ENCODE results near the gene MT1HL1.

Gene MT1HL1

DNA sequence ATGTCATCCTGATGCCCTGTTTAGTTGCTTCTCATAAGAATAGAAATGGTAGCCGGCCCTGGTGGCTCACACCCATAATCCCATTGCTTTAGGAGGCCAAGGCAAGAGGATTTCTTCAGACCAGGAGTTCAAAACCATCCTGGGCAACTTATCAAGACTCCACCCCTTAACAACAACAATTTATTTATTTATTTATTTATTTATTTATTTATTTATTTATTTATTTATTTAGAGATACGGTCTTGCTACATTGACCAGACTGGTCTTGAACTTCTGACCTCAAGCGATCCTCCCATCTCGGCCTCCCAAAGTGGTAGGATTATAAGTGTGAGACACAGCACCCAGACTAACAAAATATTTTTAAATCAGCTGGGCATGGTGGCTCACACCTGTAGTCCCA is 4.0 kb downstream of the MT1HL1 start:
- no peaks in the 10 kb centered on the region for H3K4me1 ChIP-seq (ENCODE audit: insufficient read depth, low read length, severe bottlenecking)
- no peaks in the 10 kb centered on the region for H3K9me3 ChIP-seq (ENCODE audit: low read length)
- H3K27ac ChIP-seq (ENCODE audit: low read depth, low read length, poor library complexity, severe bottlenecking): no peak overlapping the region
- no peaks in the 10 kb centered on the region for H3F3A ChIP-seq (ENCODE audit: insufficient read depth, low read length)
- H3K4me2 ChIP-seq (ENCODE audit: low read length): no peak overlapping the region
- no peaks in the 10 kb centered on the region for H3K79me2 ChIP-seq (ENCODE audit: insufficient read depth, low read length)
- TF ChIP-seq EZH2 (IDR thresholded peaks at IDR 0.05; ENCODE audit: borderline replicate concordance, low read length): no peak
- TF ChIP-seq, protein P1, sequence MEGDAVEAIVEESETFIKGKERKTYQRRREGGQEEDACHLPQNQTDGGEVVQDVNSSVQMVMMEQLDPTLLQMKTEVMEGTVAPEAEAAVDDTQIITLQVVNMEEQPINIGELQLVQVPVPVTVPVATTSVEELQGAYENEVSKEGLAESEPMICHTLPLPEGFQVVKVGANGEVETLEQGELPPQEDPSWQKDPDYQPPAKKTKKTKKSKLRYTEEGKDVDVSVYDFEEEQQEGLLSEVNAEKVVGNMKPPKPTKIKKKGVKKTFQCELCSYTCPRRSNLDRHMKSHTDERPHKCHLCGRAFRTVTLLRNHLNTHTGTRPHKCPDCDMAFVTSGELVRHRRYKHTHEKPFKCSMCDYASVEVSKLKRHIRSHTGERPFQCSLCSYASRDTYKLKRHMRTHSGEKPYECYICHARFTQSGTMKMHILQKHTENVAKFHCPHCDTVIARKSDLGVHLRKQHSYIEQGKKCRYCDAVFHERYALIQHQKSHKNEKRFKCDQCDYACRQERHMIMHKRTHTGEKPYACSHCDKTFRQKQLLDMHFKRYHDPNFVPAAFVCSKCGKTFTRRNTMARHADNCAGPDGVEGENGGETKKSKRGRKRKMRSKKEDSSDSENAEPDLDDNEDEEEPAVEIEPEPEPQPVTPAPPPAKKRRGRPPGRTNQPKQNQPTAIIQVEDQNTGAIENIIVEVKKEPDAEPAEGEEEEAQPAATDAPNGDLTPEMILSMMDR (IDR thresholded peaks at IDR 0.05; ENCODE audit: low read length): no peak
- H3K9me2 ChIP-seq (ENCODE audit: low read depth, low read length): no peaks in the 10 kb centered on the region
- H3K36me3 ChIP-seq (ENCODE audit: insufficient read depth, low read length): no peaks in the 10 kb centered on the region
- no peak overlapping the region for H3K4me3 ChIP-seq (ENCODE audit: low read depth, low read length, poor library complexity, severe bottlenecking)
- H3K9ac ChIP-seq (ENCODE audit: low read length): no peak overlapping the region
- no peaks in the 10 kb centered on the region for H4K20me1 ChIP-seq (ENCODE audit: insufficient read depth, low read length)
- peaks cover 3% of the 10 kb centered on the region; the same call in 1 of the 2 replicates for H3K27me3 ChIP-seq (ENCODE audit: insufficient read depth, low read length)
- H2AFZ ChIP-seq (ENCODE audit: low read length): no peak overlapping the region

DNA sequence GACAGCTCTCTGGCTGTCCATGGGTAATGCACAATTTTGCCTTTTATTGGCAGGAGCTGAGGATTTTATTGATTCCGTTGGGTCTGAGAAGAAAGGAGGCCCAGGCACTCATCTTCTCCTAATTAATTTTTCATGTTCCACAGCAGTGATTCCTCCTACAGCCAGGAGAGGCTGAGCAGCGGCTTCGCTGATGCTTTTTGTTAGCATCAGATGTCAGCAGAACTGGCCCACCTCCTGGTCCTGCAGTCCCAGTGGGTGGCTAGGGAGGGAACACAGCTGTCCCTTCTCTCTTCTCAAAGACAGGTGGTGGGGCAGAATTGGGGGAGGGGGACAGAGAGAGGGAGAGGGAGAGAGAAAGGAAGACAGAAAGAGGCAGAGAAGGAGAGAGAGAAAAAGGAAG is 5.7 kb downstream of the MT1HL1 start:
- H2AFZ ChIP-seq (ENCODE audit: low read length): no peak overlapping the region
- no peak overlapping the region for H3K9ac ChIP-seq (ENCODE audit: low read length)
- H3K27ac ChIP-seq (ENCODE audit: low read depth, low read length, poor library complexity, severe bottlenecking): no peak overlapping the region
- no peaks in the 10 kb centered on the region for H3K9me3 ChIP-seq (ENCODE audit: low read length)
- no peaks in the 10 kb centered on the region for H3F3A ChIP-seq (ENCODE audit: insufficient read depth, low read length)
- H4K20me1 ChIP-seq (ENCODE audit: insufficient read depth, low read length): no peaks in the 10 kb centered on the region
- no peaks in the 10 kb centered on the region for H3K4me1 ChIP-seq (ENCODE audit: insufficient read depth, low read length, severe bottlenecking)
- H3K36me3 ChIP-seq (ENCODE audit: insufficient read depth, low read length): no peaks in the 10 kb centered on the region
- no peaks in the 10 kb centered on the region for H3K9me2 ChIP-seq (ENCODE audit: low read depth, low read length)
- H3K4me2 ChIP-seq (ENCODE audit: low read length): no peak overlapping the region
- H3K4me3 ChIP-seq (ENCODE audit: low read depth, low read length, poor library complexity, severe bottlenecking): no peak overlapping the region
- H3K27me3 ChIP-seq (ENCODE audit: insufficient read depth, low read length): peaks cover 3% of the 10 kb centered on the region; the same call in 1 of the 2 replicates
- no peak for TF ChIP-seq EZH2 (IDR thresholded peaks at IDR 0.05; ENCODE audit: borderline replicate concordance, low read length)
- TF ChIP-seq, protein P1 (IDR thresholded peaks at IDR 0.05; ENCODE audit: low read length): no peak
- H3K79me2 ChIP-seq (ENCODE audit: insufficient read depth, low read length): no peaks in the 10 kb centered on the region

DNA sequence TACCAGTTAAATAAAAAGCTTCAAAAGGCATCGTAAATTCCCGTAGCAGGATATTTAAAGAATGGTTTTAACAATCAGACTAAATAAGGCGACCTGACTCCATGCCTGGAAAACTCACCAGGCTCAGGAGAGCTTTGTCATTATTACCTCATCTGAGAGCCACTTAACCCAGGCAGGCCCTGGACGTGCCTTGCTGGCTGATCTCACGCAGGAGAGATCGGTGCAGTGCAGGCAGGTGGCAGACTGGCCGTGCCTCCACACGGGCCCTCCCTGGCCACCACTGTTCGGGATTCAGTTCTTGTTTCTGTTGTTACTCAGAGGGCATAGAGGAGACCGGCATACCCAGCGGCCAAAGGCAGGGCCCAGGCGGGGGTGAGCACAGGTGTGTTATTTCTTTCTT is 6.4 kb downstream of the MT1HL1 start:
- Histone ChIP-seq H3K36me3 (ENCODE audit: insufficient read depth, low read length) (no peaks in the 10 kb centered on the region), H3K79me2 (ENCODE audit: insufficient read depth, low read length) (no peaks in the 10 kb centered on the region), H3K9ac (ENCODE audit: low read length) (no peak overlapping the region), H4K20me1 (ENCODE audit: insufficient read depth, low read length) (no peaks in the 10 kb centered on the region), H3K4me1 (ENCODE audit: insufficient read depth, low read length, severe bottlenecking) (no peaks in the 10 kb centered on the region), H3K9me3 (ENCODE audit: low read length) (no peaks in the 10 kb centered on the region), H3K27me3 (ENCODE audit: insufficient read depth, low read length) (no peaks in the 10 kb centered on the region; the same call in 1 of the 2 replicates), H3K9me2 (ENCODE audit: low read depth, low read length) (no peaks in the 10 kb centered on the region), H3K4me2 (ENCODE audit: low read length) (no peak overlapping the region), H2AFZ (ENCODE audit: low read length) (no peak overlapping the region), H3F3A (ENCODE audit: insufficient read depth, low read length) (no peaks in the 10 kb centered on the region), H3K4me3 (ENCODE audit: low read depth, low read length, poor library complexity, severe bottlenecking) (no peak overlapping the region), H3K27ac (ENCODE audit: low read depth, low read length, poor library complexity, severe bottlenecking) (no peak overlapping the region)
- TF ChIP-seq EZH2 (IDR thresholded peaks at IDR 0.05; ENCODE audit: borderline replicate concordance, low read length): no peak
- TF ChIP-seq, protein P1 (IDR thresholded peaks at IDR 0.05; ENCODE audit: low read length): no peak
